Mucosa of descending colon (tissue), 3 donors: ENCODE measurements around the gene RBFOX2. TPM values are rescaled to one million over a fixed set of nuclear protein-coding genes. Genes with fewer than 3 reads are reported as not detected.

Experiments used
- ATAC-seq: fragments of 200-7000 bp; cut with Tn5 transposase; one replicate; pipeline ENCODE4 v1.9.1; 2020; ENCODE audit warnings: mild to moderate bottlenecking, moderate library complexity
- DNase-seq, 3 donors: peaks; one replicate each; pipeline ENCODE4 v3.0.0-alpha.2; 2020
- H3K36me3 ChIP-seq: fragments of 200-600 bp; one replicate; pipeline ENCODE4 v1.8.0; 2021; ENCODE audit warnings: low read depth, mild to moderate bottlenecking
- H3K4me1 ChIP-seq: fragments of 200-600 bp; one replicate; pipeline ENCODE4 v1.8.0; 2021; ENCODE audit warnings: low read depth, mild to moderate bottlenecking
- H3K4me3 ChIP-seq: fragments of 200-600 bp; one replicate; pipeline ENCODE4 v1.8.0; 2021; ENCODE audit warnings: mild to moderate bottlenecking
- H3K9me3 ChIP-seq: fragments of 200-600 bp; one replicate; pipeline ENCODE4 v1.8.0; 2021; ENCODE audit warnings: mild to moderate bottlenecking
- CTCF ChIP-seq: fragments of 200-600 bp; IDR thresholded peaks from one replicate; pipeline ENCODE4 v1.8.0; 2022; ENCODE audit warnings: antibody characterized with exemption, mild to moderate bottlenecking
- intact Hi-C, 2 donors: fragments of 100-400 bp; cut with DNase I in 1 of 2; cut with micrococcal nuclease in 1 of 2; formaldehyde crosslinking; loops; one replicate each; pipeline versions ENCODE4 v1.11.0 to v1.11.1; 2022; cut with DNase I, micrococcal nuclease
- total RNA-seq, 3 donors: library from RNA; stranded (reverse); fragmentation: NEBNext Ultra II Directional in 2 of 3; extraction: Animal tissue kit (Norgen Biotek cat#: 25700) in 2 of 3; gene quantifications; one replicate each; pipeline versions ENCODE4 v1.2.1 to v1.2.4, GENCODE V29; 2021 to 2023
- donor health status: DM: no; HTN: no; CAD: no; lungs with moderate emphysema.
- donor health status: DM: no; HTN: no; CAD: no.
- donor health status: DM: no; HTN: yes; CAD: no.

The RBFOX2 gene
- total RNA-seq, 3 donors from 2014 or later, result 46.0 to 141 (median 46.2) TPM

DNA sequence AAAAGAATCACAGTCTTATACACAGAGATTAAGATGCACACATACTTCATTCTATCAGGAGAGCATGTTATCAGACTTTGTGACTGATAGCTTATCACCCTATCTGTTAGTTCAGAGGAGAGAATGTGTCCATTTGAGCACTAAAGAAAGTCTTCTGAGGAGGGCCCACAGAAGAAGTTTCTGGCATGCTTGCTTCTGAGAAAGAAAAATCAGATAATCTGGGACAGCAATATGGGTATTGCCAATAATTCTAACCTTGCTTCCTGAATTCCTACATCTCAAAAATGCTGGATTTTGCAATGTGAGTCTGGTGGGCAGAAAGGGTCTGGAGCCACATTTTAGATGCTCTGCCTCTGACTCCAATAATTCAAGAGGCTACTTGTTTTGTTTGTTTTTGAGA lies 128.9 kb downstream of the RBFOX2 start:
- Histone ChIP-seq H3K4me3 (no peak overlapping the region), H3K4me1 (peaks cover 10% of the 10 kb centered on the region), H3K36me3 (no peaks in the 10 kb centered on the region), H3K9me3 (no peaks in the 10 kb centered on the region)
- ATAC-seq, result no peak
- no peak for DNase-seq
- intact Hi-C loops, result no loop called here
- TF ChIP-seq CTCF, result no peak

DNA sequence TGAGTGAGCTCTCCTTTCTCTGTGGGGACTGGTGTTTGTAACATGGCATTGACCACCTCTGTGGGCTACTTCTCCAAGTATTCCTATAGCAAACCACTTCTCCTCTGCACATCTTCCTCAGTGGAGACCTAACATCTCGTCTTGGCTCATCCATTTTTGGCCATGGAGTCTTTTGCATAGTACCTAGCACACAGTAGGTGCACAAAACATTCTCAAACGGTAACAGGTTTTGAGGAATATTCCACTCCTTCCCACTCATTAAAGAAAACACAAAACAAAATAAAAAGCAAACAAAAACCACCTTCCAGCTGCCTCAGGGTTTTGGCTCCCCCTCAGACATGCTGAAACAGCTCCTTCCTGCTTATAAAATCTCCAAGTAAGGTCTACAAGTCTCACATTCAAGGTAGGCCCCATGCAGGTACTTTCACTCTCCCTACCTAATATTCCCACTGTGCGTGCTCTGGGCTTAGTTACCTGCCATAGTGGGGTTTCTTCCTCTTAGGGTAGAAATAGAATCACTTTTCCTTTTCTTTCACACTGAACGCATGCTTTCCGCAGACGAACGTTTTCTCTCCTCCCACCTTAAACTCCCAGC lies 132.4 kb downstream of the RBFOX2 start:
- Histone ChIP-seq H3K4me1 (peaks cover 6% of the 10 kb centered on the region), H3K4me3 (no peak overlapping the region), H3K36me3 (no peaks in the 10 kb centered on the region), H3K9me3 (no peaks in the 10 kb centered on the region)
- ATAC-seq (no peak), DNase-seq (no peak)
- intact Hi-C loops, result no loop called here
- TF ChIP-seq CTCF, result no peak

DNA sequence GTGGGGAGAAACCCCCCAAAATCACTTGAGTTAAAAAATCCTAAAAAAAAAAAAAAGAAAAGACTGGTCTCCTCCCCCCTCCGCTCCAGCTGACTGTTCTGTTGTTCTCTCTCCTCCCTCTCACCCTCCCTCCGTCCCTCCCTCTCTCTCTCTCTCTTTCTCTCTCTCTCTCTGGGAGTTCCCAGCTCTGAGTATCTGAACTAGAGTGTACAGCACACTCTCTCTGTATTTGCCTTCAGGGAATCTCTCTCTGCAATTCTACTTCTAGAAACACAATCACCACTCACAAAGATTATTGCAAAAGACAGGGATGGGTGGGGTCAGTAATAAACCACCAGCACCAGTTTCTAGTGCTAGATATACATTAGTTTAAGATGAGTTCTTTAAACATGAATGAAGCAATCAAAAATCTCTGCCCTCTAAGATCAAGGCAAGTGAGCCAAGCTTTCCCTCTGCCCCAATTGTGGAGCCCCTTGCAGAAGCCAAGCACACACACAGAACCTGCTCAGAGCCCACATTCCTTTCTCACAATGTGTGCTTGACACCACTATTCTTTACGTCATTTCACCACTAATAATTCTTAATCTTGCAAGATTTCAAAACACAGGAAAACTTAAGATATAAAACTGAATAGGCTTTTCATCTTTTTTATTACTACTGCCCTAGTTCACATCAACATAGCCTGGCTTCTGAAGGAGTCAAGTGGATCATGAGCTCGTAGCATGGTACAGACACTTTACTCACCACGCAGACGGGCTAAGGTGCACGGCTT lies 133.5 kb downstream of the RBFOX2 start:
- Histone ChIP-seq H3K4me1 (peaks cover 6% of the 10 kb centered on the region), H3K36me3 (no peaks in the 10 kb centered on the region), H3K4me3 (no peak overlapping the region), H3K9me3 (no peaks in the 10 kb centered on the region)
- ATAC-seq (peak; percentile 83), DNase-seq (peak in 1 of 3 donors; percentile 19)
- intact Hi-C loops, result no loop called here
- TF ChIP-seq CTCF, result no peak

DNA sequence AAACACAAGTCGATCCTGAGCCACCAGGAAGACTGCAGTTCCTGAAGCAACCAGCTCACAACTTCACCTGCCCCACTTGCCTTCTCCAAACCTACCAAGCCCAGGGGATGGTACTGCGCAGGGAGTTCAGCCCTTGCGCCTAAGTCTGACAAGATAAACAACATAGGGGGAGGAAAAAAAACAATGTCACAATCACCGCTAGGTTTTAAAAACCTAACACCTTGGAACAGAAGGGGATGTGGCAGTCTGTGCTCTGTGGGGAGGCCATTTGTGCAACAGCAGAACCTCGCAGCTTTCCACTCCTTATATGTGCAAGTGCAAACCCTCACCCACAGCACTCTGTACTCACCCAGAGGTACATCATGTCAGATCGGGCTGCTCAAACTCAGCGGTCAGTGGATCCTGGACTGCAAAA lies 134.2 kb downstream of the RBFOX2 start:
- H3K4me3 ChIP-seq, result no peak overlapping the region
- H3K4me1 ChIP-seq, result peaks cover 6% of the 10 kb centered on the region
- DNase-seq (no peak), ATAC-seq (peak; percentile 39)
- no peaks in the 10 kb centered on the region for H3K9me3 ChIP-seq
- intact Hi-C loops, result no loop called here
- no peaks in the 10 kb centered on the region for H3K36me3 ChIP-seq
- no peak for TF ChIP-seq CTCF

DNA sequence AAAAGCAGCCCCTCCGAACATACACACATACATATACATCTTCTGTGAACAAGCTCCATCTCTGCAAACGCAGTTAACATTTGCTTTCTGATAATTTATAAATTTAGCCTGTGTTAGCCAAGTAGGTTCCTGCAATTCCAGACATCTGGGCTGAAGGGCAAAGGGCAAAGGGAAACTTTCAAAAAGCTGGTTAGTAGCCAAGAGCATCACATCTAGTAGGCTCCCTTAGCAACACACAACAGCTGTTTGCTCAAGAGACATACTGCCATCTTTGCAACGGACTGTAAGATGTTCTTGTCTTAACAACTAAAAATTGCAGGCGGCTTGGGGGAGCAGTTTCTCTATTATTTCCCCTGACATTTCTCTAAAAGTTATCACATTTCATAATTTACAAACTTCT lies 134.9 kb downstream of the RBFOX2 start:
- intact Hi-C loops, result no loop called here
- Histone ChIP-seq H3K4me3 (no peak overlapping the region), H3K4me1 (peaks cover 6% of the 10 kb centered on the region), H3K9me3 (no peaks in the 10 kb centered on the region), H3K36me3 (no peaks in the 10 kb centered on the region)
- no peak for TF ChIP-seq CTCF
- ATAC-seq (no peak), DNase-seq (no peak)
